ENCODE results near the gene CD93.

CD93 gene

DNA sequence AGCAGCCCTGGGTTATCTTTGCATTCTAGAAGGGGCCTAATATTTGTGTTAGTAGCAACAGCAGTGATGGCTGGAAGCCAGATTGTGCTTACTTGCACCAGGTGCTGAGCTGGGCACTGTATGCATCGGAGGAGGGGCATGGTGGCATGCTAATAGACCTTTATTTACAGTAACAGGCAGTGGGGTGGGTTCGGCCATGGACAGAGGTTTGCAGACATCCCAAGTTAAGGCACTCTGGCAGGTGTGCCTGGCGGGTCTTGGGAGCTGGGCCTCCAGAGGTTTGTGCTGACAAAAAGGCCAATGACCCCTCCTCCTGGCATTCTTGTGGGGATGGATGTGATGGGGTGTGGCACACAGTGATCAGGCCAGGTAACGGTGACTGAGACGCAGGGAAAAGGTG is 39.0 kb upstream of the CD93 start:
- no peak for TF ChIP-seq GATA3 (IDR thresholded peaks at IDR 0.05; ENCODE audit: low read depth, low read length)
- no peak for TF ChIP-seq GATA2 (IDR thresholded peaks at IDR 0.05; ENCODE audit: low read depth, low read length)

- TF ChIP-seq GATA3 (IDR thresholded peaks at IDR 0.05; ENCODE audit: low read depth, low read length): no peak
- TF ChIP-seq GATA2 (IDR thresholded peaks at IDR 0.05; ENCODE audit: low read depth, low read length): no peak
Observed at GRCh38 chr20:23123886-23124285, 37.8 kb upstream of the CD93 start.

GRCh38 chr20:23122796-23123655 is 36.9 kb upstream of the CD93 start:
- TF ChIP-seq GATA3 (IDR thresholded peaks at IDR 0.05; ENCODE audit: low read depth, low read length) (no peak), GATA2 (IDR thresholded peaks at IDR 0.05; ENCODE audit: low read depth, low read length) (no peak)

DNA sequence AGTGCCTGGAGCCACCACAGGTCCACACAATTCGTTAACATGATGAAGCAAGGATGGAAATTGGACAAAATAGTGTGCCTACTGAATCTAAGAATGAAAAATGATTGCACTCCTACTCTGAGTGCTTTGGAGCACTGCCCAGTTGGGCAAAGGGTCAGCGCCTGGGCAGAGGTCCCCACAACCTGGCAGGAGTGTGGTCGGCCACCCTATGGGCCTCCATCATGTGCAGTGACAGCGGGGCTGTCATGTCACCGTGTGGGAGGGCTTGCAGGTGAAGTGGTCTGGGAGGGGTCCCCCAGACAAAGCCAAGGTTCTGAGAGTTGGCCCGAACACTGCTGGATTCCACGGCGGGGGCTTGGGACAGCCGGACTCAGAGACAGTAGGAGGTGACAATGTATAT is 36.2 kb upstream of the CD93 start:
- TF ChIP-seq GATA2 (IDR thresholded peaks at IDR 0.05; ENCODE audit: low read depth, low read length) (no peak), GATA3 (IDR thresholded peaks at IDR 0.05; ENCODE audit: low read depth, low read length) (no peak)

GRCh38 chr20:23121751-23122320 is 35.7 kb upstream of the CD93 start:
- no peak for TF ChIP-seq GATA3 (IDR thresholded peaks at IDR 0.05; ENCODE audit: low read depth, low read length)
- no peak for TF ChIP-seq GATA2 (IDR thresholded peaks at IDR 0.05; ENCODE audit: low read depth, low read length)

DNA sequence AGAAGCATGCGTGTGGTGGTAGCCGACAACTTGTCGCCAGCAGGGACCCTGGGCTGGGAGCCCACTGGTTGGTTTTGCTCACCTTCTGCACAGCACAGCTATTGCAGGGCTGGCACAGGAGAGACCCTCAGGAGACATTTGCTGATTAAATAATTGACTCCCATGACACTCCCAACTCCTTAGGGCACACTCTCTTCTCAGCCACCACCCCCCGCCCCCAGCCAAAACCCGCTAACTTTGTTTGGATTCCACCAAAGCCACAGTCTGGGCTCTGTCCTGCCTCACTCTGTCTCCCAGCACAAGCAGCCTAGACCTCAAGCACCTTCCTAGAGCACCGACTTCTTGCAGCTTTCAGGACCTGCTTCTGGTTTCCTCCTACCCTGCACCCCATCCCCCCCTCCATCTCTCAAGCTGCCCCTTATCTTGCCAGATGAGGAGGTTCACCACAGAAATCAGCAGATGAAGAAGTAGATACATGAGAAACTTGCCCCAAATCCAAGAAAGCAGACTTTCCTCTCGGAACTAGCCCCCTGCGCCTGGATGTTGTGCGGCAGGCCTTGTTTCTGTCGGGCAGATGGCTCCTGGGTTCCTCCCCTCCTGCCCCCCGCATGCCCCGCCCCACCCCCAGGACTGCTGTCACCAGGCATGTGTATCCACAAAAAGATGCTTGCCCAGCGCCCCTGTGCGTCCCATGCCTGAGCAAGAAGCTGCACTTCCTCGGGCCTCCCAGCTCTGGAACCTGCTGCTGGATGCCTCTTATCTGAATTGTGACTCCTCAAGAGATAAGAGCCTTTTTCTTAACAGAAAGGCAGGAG is 35.0 kb upstream of the CD93 start:
- TF ChIP-seq GATA2 (IDR thresholded peaks at IDR 0.05; ENCODE audit: low read depth, low read length) (no peak), GATA3 (IDR thresholded peaks at IDR 0.05; ENCODE audit: low read depth, low read length) (no peak)

GRCh38 chr20:23120261-23120660 is 34.1 kb upstream of the CD93 start:
- no peak for TF ChIP-seq GATA2 (IDR thresholded peaks at IDR 0.05; ENCODE audit: low read depth, low read length)
- no peak for TF ChIP-seq GATA3 (IDR thresholded peaks at IDR 0.05; ENCODE audit: low read depth, low read length)

- TF ChIP-seq GATA3 (IDR thresholded peaks at IDR 0.05; ENCODE audit: low read depth, low read length): no peak
- no peak for TF ChIP-seq GATA2 (IDR thresholded peaks at IDR 0.05; ENCODE audit: low read depth, low read length)
Observed at GRCh38 chr20:23119456-23120216, 33.5 kb upstream of the CD93 start.

DNA sequence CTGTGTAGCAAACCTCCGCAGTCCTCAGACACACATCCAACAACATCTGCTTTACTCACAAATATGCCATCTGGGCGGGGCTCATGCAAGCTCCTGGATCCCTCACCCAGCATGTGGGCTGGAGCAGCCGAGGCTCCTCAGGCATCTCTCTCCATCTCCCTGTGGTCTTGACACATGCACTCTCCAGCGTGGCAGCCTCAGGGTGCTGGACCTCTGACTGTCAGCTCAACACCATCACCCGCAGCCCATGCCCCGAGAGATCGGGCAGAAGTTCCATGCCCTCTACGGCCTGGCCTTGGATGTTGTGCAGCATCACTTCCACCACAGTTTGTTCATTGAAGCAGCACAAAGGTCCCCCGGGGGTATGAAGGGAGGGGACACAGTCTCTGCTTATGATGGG is 32.6 kb upstream of the CD93 start:
- no peak for TF ChIP-seq GATA3 (IDR thresholded peaks at IDR 0.05; ENCODE audit: low read depth, low read length)
- no peak for TF ChIP-seq GATA2 (IDR thresholded peaks at IDR 0.05; ENCODE audit: low read depth, low read length)

DNA sequence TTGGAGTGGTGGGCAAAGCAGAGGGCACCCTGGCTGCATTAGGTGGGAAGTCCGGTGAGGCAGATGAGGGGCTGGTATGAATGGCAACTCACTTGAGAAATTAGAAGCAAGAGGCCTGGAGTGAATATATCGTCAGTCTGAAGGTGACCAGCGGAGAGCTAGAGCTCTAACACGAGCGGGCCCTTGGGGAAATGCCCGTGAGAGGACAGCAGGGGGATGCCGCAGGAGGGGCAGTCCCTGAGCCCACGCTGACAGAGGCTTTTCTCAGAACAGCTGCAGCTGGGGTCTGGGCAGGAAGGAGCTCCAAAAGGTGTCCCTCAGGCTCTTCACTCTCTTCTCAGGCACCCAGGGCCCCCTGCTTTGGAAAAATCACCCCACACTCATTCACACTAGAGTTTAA is 32.0 kb upstream of the CD93 start:
- TF ChIP-seq GATA3 (IDR thresholded peaks at IDR 0.05; ENCODE audit: low read depth, low read length) (no peak), GATA2 (IDR thresholded peaks at IDR 0.05; ENCODE audit: low read depth, low read length) (no peak)

- TF ChIP-seq GATA3 (IDR thresholded peaks at IDR 0.05; ENCODE audit: low read depth, low read length): no peak
Observed at GRCh38 chr20:23117738-23118137, 31.6 kb upstream of the CD93 start.

DNA sequence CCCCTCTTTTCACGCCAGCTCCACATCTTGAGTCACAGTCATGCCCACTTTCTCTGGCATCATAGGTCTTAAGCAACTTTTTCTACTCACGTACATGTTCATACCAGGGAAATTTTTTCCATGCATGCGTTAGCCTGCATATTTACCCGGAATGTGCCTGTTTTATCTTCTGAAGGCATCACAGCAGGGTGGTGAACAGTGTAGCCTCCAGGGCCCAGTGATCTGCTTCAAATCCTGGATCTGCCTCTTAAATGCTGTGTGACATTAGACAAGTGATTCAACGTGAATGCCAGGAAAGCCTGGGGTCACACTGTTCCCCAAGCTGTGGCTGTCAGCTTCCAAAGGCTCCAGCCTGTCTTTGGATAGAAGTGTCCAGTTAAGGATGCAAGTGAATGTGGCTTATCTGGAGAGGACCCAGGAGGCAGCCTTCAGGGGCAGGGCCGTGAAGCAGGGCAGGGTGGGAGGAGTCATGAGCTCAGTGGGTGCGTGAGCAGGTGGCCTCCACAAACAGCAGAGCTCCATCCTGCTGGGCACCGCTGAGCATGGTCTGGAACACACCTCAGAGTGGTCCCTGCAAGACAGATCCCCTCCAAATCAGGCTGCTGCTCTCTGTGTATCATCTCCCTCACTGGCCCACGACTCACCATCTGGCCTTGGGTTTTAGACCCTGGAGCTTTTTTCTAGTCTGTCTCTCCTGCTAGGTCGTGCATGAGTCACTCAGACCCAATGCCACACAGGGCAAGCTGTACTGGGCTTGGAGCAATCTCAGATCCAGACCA is 30.4 kb upstream of the CD93 start:
- TF ChIP-seq GATA3 (IDR thresholded peaks at IDR 0.05; ENCODE audit: low read depth, low read length): no peak
- TF ChIP-seq GATA2 (IDR thresholded peaks at IDR 0.05; ENCODE audit: low read depth, low read length): no peak

- TF ChIP-seq GATA2 (IDR thresholded peaks at IDR 0.05; ENCODE audit: low read depth, low read length): no peak
Observed at GRCh38 chr20:23115822-23116221, 29.7 kb upstream of the CD93 start.

All from SH-SY5Y (cell line).